CD4-positive, alpha-beta T cell treated with Interleukin-10 for 1 hour (primary cell): Measurements from ENCODE around the gene FBXO33.

Experiments
- DNase-seq: peaks from one replicate; pipeline ENCODE4 v3.0.0-alpha.2; 2020

The FBXO33 gene

GRCh38 chr14:39430762-39431415 lies 1.3 kb downstream of the FBXO33 start:
- no peak for DNase-seq

GRCh38 chr14:39428118-39428517 lies 4.1 kb downstream of the FBXO33 start:
- DNase-seq, result no peak

- peak; percentile 24 for DNase-seq
These were observed 5.6 kb downstream of the FBXO33 start for GRCh38 chr14:39426605-39427004.

GRCh38 chr14:39425947-39426346 lies 6.3 kb downstream of the FBXO33 start:
- DNase-seq, result no peak

GRCh38 chr14:39423793-39424192 lies 8.4 kb downstream of the FBXO33 start:
- DNase-seq, result no peak

- no peak for DNase-seq
These were observed 10.0 kb downstream of the FBXO33 start for GRCh38 chr14:39422243-39422642.

- no peak for DNase-seq
These were observed 13.0 kb downstream of the FBXO33 start for GRCh38 chr14:39419272-39419671.

- DNase-seq, result no peak
These were observed 15.2 kb downstream of the FBXO33 start for GRCh38 chr14:39417014-39417413.

- no peak for DNase-seq
These were observed 16.2 kb downstream of the FBXO33 start for GRCh38 chr14:39416072-39416471.

- no peak for DNase-seq
These were observed 25.7 kb downstream of the FBXO33 start for GRCh38 chr14:39406560-39406959.

- no peak for DNase-seq
These were observed 33.9 kb downstream of the FBXO33 start for GRCh38 chr14:39398382-39398781.

- no peak for DNase-seq
These were observed 35.8 kb downstream of the FBXO33 start for GRCh38 chr14:39396448-39396847.

- DNase-seq, result no peak
These were observed 36.5 kb downstream of the FBXO33 start for GRCh38 chr14:39395555-39396254.

- no peak for DNase-seq
These were observed 38.9 kb downstream of the FBXO33 start for GRCh38 chr14:39393289-39393688.

- DNase-seq, result no peak
These were observed 48.1 kb downstream of the FBXO33 start for GRCh38 chr14:39384177-39384576.

- DNase-seq, result no peak
These were observed 48.5 kb downstream of the FBXO33 start for GRCh38 chr14:39383741-39384140.

GRCh38 chr14:39383026-39383660 lies 49.1 kb downstream of the FBXO33 start:
- peak; percentile 26 for DNase-seq

GRCh38 chr14:39382463-39382862 lies 49.8 kb downstream of the FBXO33 start:
- no peak for DNase-seq

GRCh38 chr14:39381366-39381765 lies 50.9 kb downstream of the FBXO33 start:
- no peak for DNase-seq

GRCh38 chr14:39376667-39377403 lies 55.4 kb downstream of the FBXO33 start:
- DNase-seq, result no peak

- no peak for DNase-seq
These were observed 57.4 kb downstream of the FBXO33 start for GRCh38 chr14:39374851-39375250.

- DNase-seq, result no peak
These were observed 59.6 kb downstream of the FBXO33 start for GRCh38 chr14:39372656-39373055.

GRCh38 chr14:39370415-39370814 lies 61.8 kb downstream of the FBXO33 start:
- DNase-seq, result no peak

GRCh38 chr14:39369029-39369428 lies 63.2 kb downstream of the FBXO33 start:
- DNase-seq, result no peak
